ENCODE data around the gene HDGFL2.

The HDGFL2 gene

DNA sequence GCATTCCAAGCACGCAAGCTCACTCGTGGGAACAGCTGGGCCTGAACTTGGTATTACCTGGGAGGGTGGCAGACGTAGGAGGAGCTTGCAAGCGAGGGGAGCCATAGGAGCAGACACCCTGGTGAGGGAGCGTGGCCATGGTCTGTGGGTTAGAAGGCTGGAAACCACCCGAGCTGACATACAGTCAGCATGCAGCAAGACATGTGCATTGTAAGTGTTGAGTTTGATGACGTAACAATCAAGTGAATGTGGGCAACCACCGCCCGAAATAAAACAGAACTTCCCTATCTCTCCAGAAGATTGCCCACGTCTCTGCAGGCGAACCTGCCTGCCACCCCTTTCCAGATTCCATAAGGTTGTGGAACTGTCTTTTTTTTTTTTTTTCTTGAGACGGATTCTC is 41.3 kb upstream of the HDGFL2 start:
- no peak for DNase-seq (ENCODE audit: low spot score)
- H3K27ac ChIP-seq, result no peak overlapping the region
- H3K4me3 ChIP-seq, result no peak overlapping the region
- TF ChIP-seq, protein P1, sequence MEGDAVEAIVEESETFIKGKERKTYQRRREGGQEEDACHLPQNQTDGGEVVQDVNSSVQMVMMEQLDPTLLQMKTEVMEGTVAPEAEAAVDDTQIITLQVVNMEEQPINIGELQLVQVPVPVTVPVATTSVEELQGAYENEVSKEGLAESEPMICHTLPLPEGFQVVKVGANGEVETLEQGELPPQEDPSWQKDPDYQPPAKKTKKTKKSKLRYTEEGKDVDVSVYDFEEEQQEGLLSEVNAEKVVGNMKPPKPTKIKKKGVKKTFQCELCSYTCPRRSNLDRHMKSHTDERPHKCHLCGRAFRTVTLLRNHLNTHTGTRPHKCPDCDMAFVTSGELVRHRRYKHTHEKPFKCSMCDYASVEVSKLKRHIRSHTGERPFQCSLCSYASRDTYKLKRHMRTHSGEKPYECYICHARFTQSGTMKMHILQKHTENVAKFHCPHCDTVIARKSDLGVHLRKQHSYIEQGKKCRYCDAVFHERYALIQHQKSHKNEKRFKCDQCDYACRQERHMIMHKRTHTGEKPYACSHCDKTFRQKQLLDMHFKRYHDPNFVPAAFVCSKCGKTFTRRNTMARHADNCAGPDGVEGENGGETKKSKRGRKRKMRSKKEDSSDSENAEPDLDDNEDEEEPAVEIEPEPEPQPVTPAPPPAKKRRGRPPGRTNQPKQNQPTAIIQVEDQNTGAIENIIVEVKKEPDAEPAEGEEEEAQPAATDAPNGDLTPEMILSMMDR (IDR thresholded peaks at IDR 0.05), result no peak

DNA sequence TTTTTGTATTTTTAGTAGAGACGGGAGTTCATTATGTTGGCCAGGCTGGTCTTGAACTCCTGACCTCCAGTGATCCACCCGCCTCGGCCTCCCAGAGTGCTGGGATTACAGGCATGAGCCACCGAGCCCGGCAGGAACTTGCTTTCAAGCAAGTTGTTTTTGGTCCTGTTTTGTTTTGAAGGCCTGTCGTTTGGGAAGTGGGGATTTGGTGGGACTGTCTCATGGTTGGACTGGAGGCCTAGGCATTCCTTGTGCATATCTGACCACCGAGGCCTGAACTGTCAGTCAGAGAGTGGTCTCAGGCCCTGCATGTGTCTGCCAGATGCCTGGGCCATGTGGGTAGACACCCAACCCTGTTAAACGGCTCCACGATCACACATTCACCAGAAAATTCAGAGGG is 40.8 kb upstream of the HDGFL2 start:
- TF ChIP-seq, protein P1 (IDR thresholded peaks at IDR 0.05), result no peak
- Histone ChIP-seq H3K4me3 (no peak overlapping the region), H3K27ac (no peak overlapping the region)
- DNase-seq (ENCODE audit: low spot score), result no peak

DNA sequence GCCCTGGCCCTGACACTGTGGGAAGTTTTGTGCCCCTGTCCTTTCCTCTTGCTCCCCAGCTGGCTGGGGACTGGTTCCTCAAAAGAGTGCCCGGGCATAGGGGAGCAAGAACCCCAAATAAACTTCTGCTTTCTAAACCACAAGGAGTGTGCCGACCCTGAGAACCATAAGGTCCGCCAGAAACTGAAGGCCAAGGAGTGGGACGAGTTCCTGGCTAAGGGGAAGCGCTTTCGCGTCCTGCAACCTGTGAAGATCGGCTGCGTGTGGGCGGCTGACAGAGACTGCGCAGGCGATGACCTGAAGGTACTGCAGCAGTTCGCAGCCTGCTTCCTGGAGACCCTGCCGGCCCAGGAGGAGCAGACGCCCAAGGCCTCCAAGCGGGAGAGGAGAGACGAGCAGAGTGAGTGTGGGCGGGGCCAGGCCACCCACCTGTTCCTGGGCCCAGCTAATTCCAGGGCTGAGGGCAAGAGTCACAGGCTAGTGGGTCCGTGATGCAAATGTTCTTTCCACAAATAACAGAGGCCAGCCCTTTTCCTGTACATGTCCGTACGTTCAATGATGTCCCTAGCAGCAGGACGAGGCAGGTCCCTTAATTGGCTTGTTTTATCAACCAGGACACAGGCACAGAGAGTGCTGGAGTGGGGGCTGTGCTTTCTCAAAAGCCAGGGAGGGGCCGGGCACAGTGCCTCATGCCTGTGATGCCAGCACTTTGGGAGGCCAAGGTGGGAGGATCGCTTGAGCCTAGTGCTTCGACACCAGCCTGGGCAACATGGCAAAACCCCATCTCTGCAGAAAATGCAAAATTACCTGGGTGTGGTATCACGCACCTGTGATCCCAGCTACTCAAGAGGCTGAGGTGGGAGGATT is 40.1 kb upstream of the HDGFL2 start:
- TF ChIP-seq, protein P1 (IDR thresholded peaks at IDR 0.05), result no peak
- no peak overlapping the region for H3K27ac ChIP-seq
- DNase-seq (ENCODE audit: low spot score), result no peak
- no peak overlapping the region for H3K4me3 ChIP-seq

DNA sequence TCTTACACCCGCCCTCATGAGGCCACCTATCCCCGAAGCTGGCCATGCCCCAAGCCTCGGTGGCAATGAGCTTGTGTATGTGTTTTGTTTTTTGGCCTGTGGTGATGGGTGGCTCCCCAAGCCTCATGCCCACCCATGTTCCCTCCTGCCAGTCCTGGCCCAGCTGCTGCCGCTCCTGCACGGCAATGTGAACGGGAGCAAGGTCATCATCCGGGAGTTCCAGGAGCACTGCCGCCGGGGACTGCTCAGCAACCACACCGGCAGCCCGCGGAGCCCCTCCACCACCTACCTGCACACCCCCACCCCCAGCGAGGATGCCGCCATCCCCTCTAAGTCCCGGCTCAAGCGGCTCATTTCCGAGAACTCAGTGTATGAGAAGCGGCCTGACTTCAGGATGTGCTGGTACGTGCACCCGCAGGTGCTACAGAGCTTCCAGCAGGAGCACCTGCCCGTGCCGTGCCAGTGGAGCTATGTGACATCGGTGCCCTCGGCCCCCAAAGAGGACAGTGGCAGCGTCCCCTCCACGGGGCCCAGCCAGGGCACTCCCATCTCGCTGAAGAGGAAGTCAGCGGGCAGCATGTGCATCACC is 39.1 kb upstream of the HDGFL2 start:
- Histone ChIP-seq H3K4me3 (no peak overlapping the region), H3K27ac (no peak overlapping the region)
- TF ChIP-seq, protein P1 (IDR thresholded peaks at IDR 0.05), result no peak
- DNase-seq (ENCODE audit: low spot score), result no peak

DNA sequence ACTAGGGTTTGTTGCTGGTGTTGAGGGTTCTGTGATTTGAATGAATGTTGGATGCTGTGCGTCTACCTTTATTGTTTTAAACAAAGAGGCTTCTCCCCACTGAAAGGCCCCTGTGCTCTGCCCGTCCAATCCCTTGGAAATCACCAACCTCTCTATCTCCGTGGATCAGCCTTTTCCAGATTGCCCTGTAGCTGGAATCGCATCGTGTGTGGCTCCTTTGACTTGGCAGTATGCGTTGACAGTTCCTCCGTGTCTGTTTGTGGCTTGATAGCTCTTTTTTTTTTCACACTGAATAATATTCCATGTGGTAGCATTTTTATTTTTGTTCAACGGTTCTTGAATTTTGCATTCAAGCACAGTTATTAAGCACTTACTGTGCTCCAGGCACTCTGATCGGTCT is 37.7 kb upstream of the HDGFL2 start:
- Histone ChIP-seq H3K4me3 (no peak overlapping the region), H3K27ac (no peak overlapping the region)
- DNase-seq (ENCODE audit: low spot score), result no peak
- TF ChIP-seq, protein P1 (IDR thresholded peaks at IDR 0.05), result no peak

DNA sequence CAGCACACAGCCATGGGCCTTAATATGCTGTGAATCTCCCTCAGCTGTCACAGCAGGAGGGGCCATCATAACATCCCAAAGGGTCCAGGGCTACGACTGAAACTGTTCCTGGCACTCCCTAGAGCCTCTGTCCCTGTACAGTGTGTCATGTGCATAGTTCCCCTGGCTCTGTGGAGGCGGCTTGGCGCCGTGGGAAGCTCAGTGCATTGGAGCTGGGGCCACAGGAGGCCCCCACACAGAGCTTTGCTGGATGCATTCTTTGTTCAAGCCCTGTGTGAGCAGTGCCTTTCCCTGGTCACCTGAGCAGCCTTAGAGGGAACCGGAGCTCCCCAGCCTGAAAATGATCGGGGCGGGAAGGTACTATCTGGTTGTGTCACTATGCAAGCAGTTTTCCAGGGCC is 35.9 kb upstream of the HDGFL2 start:
- H3K27ac ChIP-seq, result no peak overlapping the region
- no peak for DNase-seq (ENCODE audit: low spot score)
- TF ChIP-seq, protein P1 (IDR thresholded peaks at IDR 0.05), result no peak
- no peak overlapping the region for H3K4me3 ChIP-seq

DNA sequence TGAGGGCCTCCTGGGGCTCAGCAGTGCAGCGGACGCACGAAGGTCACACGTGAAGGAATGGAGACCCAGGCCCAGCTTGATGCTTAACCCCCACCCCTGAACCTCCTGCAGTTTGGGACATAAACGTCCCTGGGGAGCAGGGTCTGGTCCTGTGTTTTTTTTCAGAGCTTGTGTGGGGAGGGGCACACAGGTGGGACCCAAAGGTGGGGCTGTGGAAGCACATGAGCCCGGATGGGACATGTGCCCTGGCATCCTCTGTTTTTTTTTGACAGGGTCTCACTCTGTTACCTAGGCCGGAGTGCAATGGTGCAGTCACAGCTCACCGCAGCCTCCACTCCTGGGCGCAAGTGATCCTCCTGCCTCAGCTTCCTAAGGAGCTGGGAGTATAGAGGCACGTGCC is 35.0 kb upstream of the HDGFL2 start:
- no peak for DNase-seq (ENCODE audit: low spot score)
- TF ChIP-seq, protein P1 (IDR thresholded peaks at IDR 0.05), result no peak
- H3K27ac ChIP-seq, result no peak overlapping the region
- H3K4me3 ChIP-seq, result no peak overlapping the region
